ENCODE measurements around the gene DSCAML1. TPM values are rescaled to one million over a fixed set of nuclear protein-coding genes. Genes with fewer than 3 reads are reported as not detected.

DSCAML1 gene
- total RNA-seq, 1 experiment from 2014 or later = 0.15 TPM

GRCh38 chr11:117822074-117823033, 25.3 kb upstream of the DSCAML1 start:
- Histone ChIP-seq H2AFZ (ENCODE audit: low read length) (no peak overlapping the region), H2BK5ac (ENCODE audit: insufficient read length, low read length) (no peak overlapping the region), H3K4me1 (ENCODE audit: insufficient read depth, low read length) (no peaks in the 10 kb centered on the region; the same call in 1 of the 2 replicates), H2BK15ac (ENCODE audit: low read depth, low read length) (no peak overlapping the region), H3K79me1 (ENCODE audit: insufficient read depth, low read depth, low read length, poor library complexity, severe bottlenecking) (no peaks in the 10 kb centered on the region), H3K9ac (ENCODE audit: extremely low read depth, insufficient read length, low read length) (no peak overlapping the region), H3K14ac (ENCODE audit: insufficient read depth, low read length) (no peak overlapping the region), H3K23me2 (ENCODE audit: insufficient read length, low read depth, low read length, poor library complexity, severe bottlenecking) (peaks cover 3% of the 10 kb centered on the region), H3K27ac (ENCODE audit: insufficient read length, low read depth, low read length) (no peak overlapping the region), H3T11ph (ENCODE audit: low read length) (no peak overlapping the region), H2BK120ac (ENCODE audit: low read depth, low read length, poor library complexity, severe bottlenecking) (no peak overlapping the region), H3K56ac (ENCODE audit: insufficient read length, low read depth, low read length) (no peak overlapping the region), H2BK20ac (ENCODE audit: low read depth, low read length, poor library complexity, severe bottlenecking) (no peak overlapping the region), H2AK5ac (ENCODE audit: insufficient read length, low read length) (no peak overlapping the region), H4K20me1 (ENCODE audit: control insufficient read depth, insufficient read depth, insufficient read length) (no peaks in the 10 kb centered on the region), H3K27me3 (ENCODE audit: insufficient read depth, low read length) (no peaks in the 10 kb centered on the region), H2BK12ac (ENCODE audit: insufficient read length, low read depth, low read length) (no peak overlapping the region), H3K18ac (ENCODE audit: insufficient read length, low read depth, low read length) (no peak overlapping the region), H3K23ac (ENCODE audit: insufficient read length, low read depth, low read length) (no peak overlapping the region), H3K4me2 (ENCODE audit: insufficient read depth, insufficient read length, low read length) (no peak overlapping the region), H4K8ac (replicated peaks; ENCODE audit: insufficient read length, low read depth, low read length) (no peak overlapping the region), H3K9me3 (ENCODE audit: control insufficient read depth, low read depth, low read length) (no peaks in the 10 kb centered on the region), H4K5ac (ENCODE audit: insufficient read length, low read depth, low read length) (no peak overlapping the region), H3K79me2 (ENCODE audit: insufficient read depth, low read length) (no peaks in the 10 kb centered on the region), H3K4ac (ENCODE audit: low read depth, low read length) (no peak overlapping the region), H4K91ac (ENCODE audit: insufficient read length, low read depth, low read length) (no peak overlapping the region)
- DNase-seq = peak; percentile 65
- TF ChIP-seq CTCF (conservative IDR thresholded peaks at IDR 0.05) = peak; percentile 74
- Mint-ChIP-seq H3K27ac (no peak overlapping the region), H3K4me1 (peaks cover 46 to 58% of the 10 kb centered on the region in 2 experiments), H3K27me3 (ENCODE audit: low read depth) (peaks cover 9% of the 10 kb centered on the region), H3K4me3 (no peak overlapping the region; a peak in 1 of 5 replicates), H3K36me3 (ENCODE audit: insufficient read depth in 1 of 3, low read depth in 3 of 3) (no peaks in the 10 kb centered on the region), H3K9me3 (no peaks in the 10 kb centered on the region; a peak in 1 of 5 replicates)
- no CpG with 5 or more reads among the region's 33 CpGs for WGBS (ENCODE audit: extremely low coverage, insufficient read length, low lambda C conversion rate)

All from H9 (cell line).